IPS DF 6.9 (cell line): ENCODE data around the gene ZNF778.
"Not testable (repeated sequence)": the region's sequence is repeated elsewhere in the genome, so short reads cannot be mapped to it uniquely, and the experiment has no call there.

ENCODE experiments used
- DNase-seq: peaks from one replicate; pipeline ENCODE4 v3.0.0-alpha.2; 2013; ENCODE audit warnings: low read depth, low spot score
- H3K27ac ChIP-seq: one replicate; pipeline ENCODE4 v1.5.1; 2013; ENCODE audit warnings: low read length, control low read depth
- H3K27me3 ChIP-seq: 2 replicates; pipeline ENCODE4 v1.6.1; 2013; ENCODE audit warnings: mild to moderate bottlenecking, low read length; ENCODE audit not compliant: control insufficient read depth, insufficient read depth
- H3K36me3 ChIP-seq: 2 replicates; pipeline ENCODE4 v1.6.1; 2013; ENCODE audit warnings: low read length; ENCODE audit not compliant: control insufficient read depth, insufficient read depth
- H3K4me1 ChIP-seq: 2 replicates; pipeline ENCODE4 v1.6.1; 2013; ENCODE audit warnings: low read length; ENCODE audit not compliant: control insufficient read depth, insufficient read depth
- H3K4me3 ChIP-seq: 2 replicates; pipeline ENCODE4 v1.5.1; 2013; ENCODE audit warnings: mild to moderate bottlenecking, low read length
- H3K9me3 ChIP-seq: 2 replicates; pipeline ENCODE4 v1.6.1; 2013; ENCODE audit warnings: low read length, inconsistent platforms; ENCODE audit not compliant: control insufficient read depth, insufficient read depth
- WGBS: extraction: QIAGEN DNeasy Blood & Tissue Kit; methylation state at CpG from one replicate; pipeline ENCODE4 v1.1.7; 2013; ENCODE audit warnings: mixed read lengths, missing lambda C conversion rate; ENCODE audit not compliant: insufficient read length, insufficient coverage; 5-methylcytosine and 5-hydroxymethylcytosine counted together

ZNF778 gene

DNA sequence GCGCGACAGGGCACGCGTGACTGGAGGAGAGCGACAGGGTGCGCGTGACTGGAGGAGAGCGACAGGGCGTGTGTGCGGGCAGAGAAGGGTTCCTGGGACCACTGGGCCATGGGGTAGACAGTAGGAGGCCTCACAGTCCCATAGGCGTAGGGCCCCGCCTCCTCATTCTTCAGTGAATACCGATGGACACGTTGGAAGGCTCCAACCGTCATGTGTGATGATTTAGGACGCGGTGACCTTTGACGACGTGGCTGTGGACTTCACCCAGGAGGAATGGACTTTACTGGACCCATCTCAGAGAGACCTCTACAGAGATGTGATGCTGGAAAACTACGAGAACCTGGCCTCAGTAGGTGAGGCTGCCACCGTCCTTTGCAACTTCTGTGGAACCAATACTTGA is 5.4 kb downstream of the ZNF778 start:
- Histone ChIP-seq H3K9me3 (peaks cover 3% of the 10 kb centered on the region; the same call in 1 of the 2 replicates), H3K27me3 (no peaks in the 10 kb centered on the region), H3K36me3 (peaks cover 34% of the 10 kb centered on the region), H3K4me1 (no peaks in the 10 kb centered on the region), H3K27ac (no peak overlapping the region), H3K4me3 (no peak overlapping the region; the same call in 1 of the 2 replicates)
- WGBS: no CpG with 5 or more reads among the region's 21 CpGs
- no peak for DNase-seq

DNA sequence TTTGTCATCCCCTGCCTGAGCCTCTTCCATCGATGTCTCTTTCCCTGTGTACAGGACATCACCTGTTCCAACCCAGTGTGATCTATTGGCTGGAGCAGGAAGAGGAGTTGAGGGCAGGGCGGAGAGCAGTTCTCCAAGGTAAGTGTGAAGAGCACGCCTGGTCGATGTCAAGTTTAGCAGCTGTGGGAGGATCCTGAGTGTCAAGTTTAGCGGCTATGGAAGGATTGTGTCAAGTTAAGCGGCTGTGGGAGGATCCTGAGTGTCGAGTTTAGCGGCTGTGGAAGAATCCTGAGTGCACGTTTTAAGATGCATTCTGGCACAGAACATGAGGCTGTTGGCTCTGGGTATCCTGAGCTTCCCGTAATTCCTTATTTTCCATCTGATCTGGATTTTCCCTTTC is 7.2 kb downstream of the ZNF778 start:
- Histone ChIP-seq H3K36me3 (peaks cover 40% of the 10 kb centered on the region), H3K4me1 (no peaks in the 10 kb centered on the region), H3K4me3 (no peak overlapping the region), H3K9me3 (peaks cover 2% of the 10 kb centered on the region; the same call in 1 of the 2 replicates), H3K27ac (no peak overlapping the region), H3K27me3 (no peaks in the 10 kb centered on the region)
- no peak for DNase-seq
- WGBS: no CpG with 5 or more reads among the region's 10 CpGs

DNA sequence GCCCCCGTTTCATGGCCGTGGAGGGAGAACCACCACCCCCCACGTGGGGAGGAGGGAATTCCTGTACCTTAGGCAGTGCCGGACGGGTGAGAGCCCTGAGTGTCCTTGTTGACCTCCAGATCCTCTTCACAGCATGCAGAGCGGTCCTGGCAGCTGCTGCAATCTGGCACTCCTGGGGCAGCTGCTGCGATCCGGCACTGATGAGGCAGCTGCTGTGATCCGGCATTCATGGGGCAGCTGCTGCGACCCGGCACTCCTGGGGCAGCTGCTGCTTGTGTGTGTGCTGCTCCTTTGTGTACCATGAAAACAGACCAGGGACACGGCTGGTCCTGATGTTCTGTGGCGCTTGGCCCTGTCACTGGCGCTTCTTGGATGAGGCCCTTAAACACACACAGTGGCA is 12.8 kb downstream of the ZNF778 start:
- no peak for DNase-seq
- Histone ChIP-seq H3K27ac (no peak overlapping the region), H3K36me3 (peaks cover 42% of the 10 kb centered on the region), H3K4me3 (no peak overlapping the region), H3K4me1 (no peaks in the 10 kb centered on the region), H3K9me3 (peaks cover 2% of the 10 kb centered on the region; the same call in 1 of the 2 replicates), H3K27me3 (no peaks in the 10 kb centered on the region)
- no CpG with 5 or more reads among the region's 14 CpGs for whole genome bisulfite sequencing

DNA sequence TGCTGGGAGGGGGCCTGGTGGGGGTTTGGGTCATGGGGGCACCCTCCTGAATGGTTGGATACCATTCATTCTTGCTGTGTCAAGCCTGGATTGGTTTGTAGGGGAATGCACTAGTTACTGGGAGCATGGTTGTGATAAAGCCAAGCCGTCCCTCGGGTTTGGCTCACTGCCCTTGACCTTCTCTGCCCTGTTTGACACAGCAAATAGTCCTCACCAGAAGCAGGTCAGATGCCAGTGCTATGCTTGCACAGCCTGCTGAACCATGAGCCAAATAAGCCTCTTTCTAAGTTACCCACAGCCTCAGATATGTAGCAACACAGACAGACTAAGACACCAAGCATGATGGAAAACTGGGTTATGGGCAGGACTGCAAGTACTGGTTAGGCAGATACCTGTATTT is 14.6 kb downstream of the ZNF778 start:
- no CpG with 5 or more reads among the region's 2 CpGs for WGBS
- H3K36me3 ChIP-seq: peaks cover 35% of the 10 kb centered on the region
- no peak for DNase-seq
- no peak overlapping the region for H3K27ac ChIP-seq
- H3K4me3 ChIP-seq: no peak overlapping the region
- no peaks in the 10 kb centered on the region for H3K4me1 ChIP-seq
- H3K27me3 ChIP-seq: no peaks in the 10 kb centered on the region
- H3K9me3 ChIP-seq: no peaks in the 10 kb centered on the region

DNA sequence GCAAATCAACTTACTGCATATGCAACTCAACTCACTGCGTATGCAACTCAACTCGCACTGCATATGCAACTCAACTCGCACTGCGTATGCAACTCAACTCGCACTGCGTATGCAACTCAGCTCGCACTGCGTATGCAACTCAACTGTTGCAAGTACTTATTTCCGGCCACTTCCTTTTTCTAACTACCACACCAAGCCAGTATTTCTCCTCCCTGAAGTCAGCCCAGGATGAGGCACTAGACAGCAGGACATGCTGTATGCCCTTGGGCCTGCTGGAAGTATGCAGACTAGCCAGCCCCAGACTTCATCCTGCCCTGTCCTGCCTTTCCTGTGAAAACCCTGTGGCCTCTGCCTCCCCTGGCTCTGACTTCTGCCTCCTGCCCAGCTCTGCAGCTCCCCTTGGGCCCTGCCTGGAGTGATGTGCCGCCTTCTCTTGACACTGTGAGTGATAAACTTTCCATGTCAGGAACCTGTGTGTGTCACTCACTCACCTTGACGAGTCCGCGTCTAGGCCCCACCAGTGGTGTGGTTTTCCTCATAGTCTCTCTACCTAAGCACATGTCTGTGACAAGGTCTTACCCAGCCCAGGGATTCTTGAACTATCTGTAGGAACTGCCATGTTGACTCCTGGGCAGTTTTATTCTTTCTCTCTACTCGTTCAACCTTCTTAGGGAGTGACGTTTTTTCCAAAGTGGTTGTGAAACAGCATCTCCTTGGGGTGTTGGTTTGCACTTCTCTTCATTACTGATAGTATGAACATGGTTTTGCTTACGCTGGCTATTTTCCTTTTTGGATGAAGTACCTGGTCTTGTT is 16.4 kb downstream of the ZNF778 start:
- no peak overlapping the region for H3K27ac ChIP-seq
- no CpG with 5 or more reads among the region's 16 CpGs for WGBS
- H3K36me3 ChIP-seq: peaks cover 21% of the 10 kb centered on the region

DNA sequence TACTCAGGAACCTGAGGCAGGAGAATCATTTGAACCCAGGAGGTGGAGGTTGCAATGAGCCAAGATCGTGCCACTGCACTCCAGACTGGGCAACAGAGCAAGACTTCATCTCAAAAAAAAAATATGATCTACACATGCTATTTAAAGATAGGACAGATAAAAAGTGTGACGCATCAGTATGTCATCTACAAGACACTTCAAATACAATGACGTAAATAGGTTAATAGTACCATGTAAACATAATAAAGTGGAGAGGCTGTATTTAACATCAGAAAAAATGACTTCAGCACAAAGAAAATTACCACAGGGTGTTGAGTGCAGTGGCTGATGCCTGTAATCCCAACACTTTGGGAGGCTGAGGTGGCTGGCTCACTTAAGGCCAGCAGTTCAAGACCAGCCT is 20.2 kb downstream of the ZNF778 start:
- Histone ChIP-seq H3K27ac (no peak overlapping the region), H3K9me3 (no peaks in the 10 kb centered on the region), H3K27me3 (no peaks in the 10 kb centered on the region), H3K4me1 (no peaks in the 10 kb centered on the region), H3K36me3 (peaks cover 9% of the 10 kb centered on the region), H3K4me3 (no peak overlapping the region)
- WGBS: no CpG with 5 or more reads among the region's 3 CpGs
- no peak for DNase-seq

More for the DNA sequence above, 16.4 kb downstream of the ZNF778 start:
- no peak for DNase-seq
- Histone ChIP-seq H3K27me3 (no peaks in the 10 kb centered on the region), H3K9me3 (no peaks in the 10 kb centered on the region), H3K4me1 (no peaks in the 10 kb centered on the region), H3K4me3 (no peak overlapping the region)

DNA sequence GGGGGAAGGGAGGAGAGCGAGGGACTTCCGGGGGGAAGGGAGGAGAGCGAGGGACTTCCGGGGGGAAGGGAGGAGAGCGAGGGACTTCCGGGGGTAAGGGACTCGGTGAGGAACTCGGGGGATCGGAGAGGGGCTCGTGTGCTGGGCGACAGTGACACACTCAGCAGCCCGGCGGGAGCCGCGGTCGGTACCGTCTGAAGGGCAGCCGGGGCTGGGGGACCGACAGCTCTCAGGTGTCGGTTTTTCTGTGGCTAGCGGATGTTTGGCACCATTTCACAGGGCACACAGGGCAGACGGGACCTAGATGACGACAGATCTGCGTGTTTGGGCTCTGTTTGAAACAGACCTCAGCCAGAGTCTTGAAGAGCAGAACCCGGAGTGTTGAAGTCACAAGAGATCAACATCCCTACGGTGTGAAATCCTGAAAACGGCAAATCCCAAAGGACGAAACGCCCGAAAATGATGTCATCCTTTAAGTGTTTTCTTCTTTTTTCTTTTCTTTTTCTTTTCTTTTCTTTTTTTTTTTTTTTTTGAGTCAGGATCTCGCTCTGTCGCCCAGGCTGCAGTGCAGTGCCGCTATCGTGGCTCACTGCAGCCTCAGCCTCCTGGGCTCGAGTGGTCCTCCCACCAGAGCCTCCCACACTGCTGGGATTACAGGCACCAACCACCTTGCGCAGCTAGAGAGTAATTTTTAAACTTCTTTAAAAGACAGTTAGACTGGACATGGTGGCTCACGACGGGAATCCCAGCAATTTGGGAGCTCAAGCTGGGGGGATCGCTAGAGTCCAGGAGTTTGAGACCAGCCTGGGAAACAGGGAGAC is 23.9 kb downstream of the ZNF778 start:
- no CpG with 5 or more reads among the region's 39 CpGs for WGBS
- H3K27me3 ChIP-seq: no peaks in the 10 kb centered on the region
- no peak for DNase-seq
- H3K36me3 ChIP-seq: no peaks in the 10 kb centered on the region
- no peak overlapping the region for H3K27ac ChIP-seq
- no peaks in the 10 kb centered on the region for H3K4me1 ChIP-seq
- peak overlapping the region; percentile 88 for H3K4me3 ChIP-seq
- H3K9me3 ChIP-seq: no peaks in the 10 kb centered on the region

DNA sequence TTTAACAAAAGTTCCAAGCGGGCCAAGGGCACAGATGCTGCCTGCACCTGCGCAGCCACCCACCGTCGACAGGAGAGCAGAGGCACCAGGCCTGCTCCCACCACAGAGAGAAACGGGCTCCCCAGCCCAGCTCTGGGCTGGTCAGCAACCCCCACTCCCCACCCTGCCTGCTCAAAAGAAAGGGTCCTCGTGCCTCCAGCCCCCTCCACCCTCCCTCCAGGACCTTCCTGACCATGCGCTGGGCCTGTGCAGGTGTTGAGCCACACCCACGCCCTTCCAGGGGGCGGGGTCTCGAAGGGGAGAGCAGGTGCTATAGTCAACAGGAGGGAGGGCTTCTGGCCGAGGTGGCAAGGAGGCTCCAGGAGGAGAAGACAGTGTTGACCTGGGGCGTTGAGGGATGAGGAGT is 25.3 kb downstream of the ZNF778 start:
- Histone ChIP-seq H3K4me3 (no peak overlapping the region), H3K27me3 (no peaks in the 10 kb centered on the region), H3K27ac (no peak overlapping the region), H3K4me1 (no peaks in the 10 kb centered on the region), H3K36me3 (no peaks in the 10 kb centered on the region), H3K9me3 (no peaks in the 10 kb centered on the region)
- no CpG with 5 or more reads among the region's 12 CpGs for WGBS
- no peak for DNase-seq

DNA sequence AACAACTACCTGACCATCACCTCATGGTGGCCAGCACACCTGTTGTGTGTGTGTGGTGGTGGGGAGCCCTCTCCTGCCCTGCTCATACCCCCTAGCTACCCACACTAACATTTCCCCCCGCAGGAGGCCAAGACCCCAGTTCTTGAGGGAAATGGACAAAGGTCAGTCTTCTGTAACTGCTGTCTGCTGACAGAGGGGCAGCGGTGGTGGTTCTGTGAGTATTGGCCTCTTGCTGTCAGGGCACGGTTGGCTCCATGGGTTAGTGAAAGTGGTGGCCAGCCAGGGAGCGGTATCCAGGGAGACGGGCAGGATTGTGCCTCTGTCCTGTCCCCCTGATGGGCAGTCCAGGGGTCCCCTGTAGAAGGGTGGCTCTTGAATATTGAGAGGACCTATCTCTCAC is 26.2 kb downstream of the ZNF778 start:
- no peaks in the 10 kb centered on the region for H3K4me1 ChIP-seq
- no peak for DNase-seq
- H3K27ac ChIP-seq: no peak overlapping the region
- no peaks in the 10 kb centered on the region for H3K9me3 ChIP-seq
- no CpG with 5 or more reads among the region's 5 CpGs for WGBS
- H3K27me3 ChIP-seq: no peaks in the 10 kb centered on the region
- H3K4me3 ChIP-seq: no peak overlapping the region
- no peaks in the 10 kb centered on the region; the same call in 1 of the 2 replicates for H3K36me3 ChIP-seq

DNA sequence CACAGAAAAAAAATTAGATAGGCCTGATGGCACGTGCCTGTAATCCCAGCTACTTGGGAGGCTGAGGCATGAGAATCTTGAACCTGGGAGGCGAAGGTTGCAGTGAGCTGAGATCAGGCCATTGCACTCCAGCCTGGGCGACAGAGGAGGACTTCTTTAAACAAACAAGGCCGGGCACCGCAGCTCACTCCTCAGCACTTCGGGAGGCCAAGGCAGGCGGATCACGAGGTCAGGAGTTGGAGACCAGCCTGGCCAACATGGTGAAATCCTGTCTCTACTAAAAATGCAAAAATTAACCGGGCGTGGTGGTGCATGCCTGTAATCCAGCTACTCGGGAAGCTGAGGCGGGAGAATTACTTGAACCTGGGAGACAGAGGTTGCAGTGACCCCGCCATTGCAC is 26.8 kb downstream of the ZNF778 start:
- no CpG with 5 or more reads among the region's 13 CpGs for WGBS
- not testable (repeated sequence) for H3K36me3 ChIP-seq, H3K4me3 ChIP-seq, DNase-seq, H3K9me3 ChIP-seq, H3K27ac ChIP-seq, H3K27me3 ChIP-seq, H3K4me1 ChIP-seq
